ES-I3 (cell line): ENCODE measurements around the gene NME3.

Experiments used
- H3K36me3 ChIP-seq: 2 replicates; pipeline ENCODE4 v1.6.1; 2013; ENCODE audit warnings: mild to moderate bottlenecking, low read length, control low read depth, moderate library complexity; ENCODE audit not compliant: insufficient read depth
- H3K4me1 ChIP-seq: 2 replicates; pipeline ENCODE4 v1.6.1; 2013; ENCODE audit warnings: mild to moderate bottlenecking, control low read depth, low read length; ENCODE audit not compliant: insufficient read depth
- H3K9ac ChIP-seq: 2 replicates; pipeline ENCODE4 v1.6.1; 2013; ENCODE audit warnings: low read depth, mild to moderate bottlenecking, low read length, moderate library complexity
- H3K9me3 ChIP-seq: 2 replicates; pipeline ENCODE4 v1.6.1; 2013; ENCODE audit warnings: mild to moderate bottlenecking, low read length, moderate library complexity; ENCODE audit not compliant: control insufficient read depth, insufficient read depth

NME3 gene

GRCh38 chr16:1771188-1771863, at the start of gene NME3:
Gene NME3 (minus strand): TSS chr16:1771543. CDS start chr16:1771534, 9 bp downstream.
- no peaks in the 10 kb centered on the region for H3K36me3 ChIP-seq
- H3K9ac ChIP-seq = peak within 1 kb of the TSS; percentile 92
- no peaks in the 10 kb centered on the region for H3K9me3 ChIP-seq
- no peaks in the 10 kb centered on the region for H3K4me1 ChIP-seq

- Histone ChIP-seq H3K36me3 (no peaks in the 10 kb centered on the region), H3K9ac (no peak overlapping the region), H3K9me3 (no peaks in the 10 kb centered on the region), H3K4me1 (no peaks in the 10 kb centered on the region)
These were observed 49.6 kb upstream of the NME3 start for GRCh38 chr16:1820946-1821290.

- Histone ChIP-seq H3K36me3 (no peaks in the 10 kb centered on the region), H3K9ac (no peak overlapping the region), H3K4me1 (no peaks in the 10 kb centered on the region), H3K9me3 (no peaks in the 10 kb centered on the region)
These were observed 49.0 kb upstream of the NME3 start for GRCh38 chr16:1820096-1820945.

- no peaks in the 10 kb centered on the region for H3K36me3 ChIP-seq
- no peak overlapping the region for H3K9ac ChIP-seq
- no peaks in the 10 kb centered on the region for H3K4me1 ChIP-seq
- no peaks in the 10 kb centered on the region for H3K9me3 ChIP-seq
These were observed 48.3 kb upstream of the NME3 start for GRCh38 chr16:1819611-1820010.

- no peaks in the 10 kb centered on the region for H3K4me1 ChIP-seq
- H3K9ac ChIP-seq = no peak overlapping the region
- no peaks in the 10 kb centered on the region for H3K36me3 ChIP-seq
- H3K9me3 ChIP-seq = no peaks in the 10 kb centered on the region
These were observed 47.7 kb upstream of the NME3 start for GRCh38 chr16:1818873-1819525.

DNA sequence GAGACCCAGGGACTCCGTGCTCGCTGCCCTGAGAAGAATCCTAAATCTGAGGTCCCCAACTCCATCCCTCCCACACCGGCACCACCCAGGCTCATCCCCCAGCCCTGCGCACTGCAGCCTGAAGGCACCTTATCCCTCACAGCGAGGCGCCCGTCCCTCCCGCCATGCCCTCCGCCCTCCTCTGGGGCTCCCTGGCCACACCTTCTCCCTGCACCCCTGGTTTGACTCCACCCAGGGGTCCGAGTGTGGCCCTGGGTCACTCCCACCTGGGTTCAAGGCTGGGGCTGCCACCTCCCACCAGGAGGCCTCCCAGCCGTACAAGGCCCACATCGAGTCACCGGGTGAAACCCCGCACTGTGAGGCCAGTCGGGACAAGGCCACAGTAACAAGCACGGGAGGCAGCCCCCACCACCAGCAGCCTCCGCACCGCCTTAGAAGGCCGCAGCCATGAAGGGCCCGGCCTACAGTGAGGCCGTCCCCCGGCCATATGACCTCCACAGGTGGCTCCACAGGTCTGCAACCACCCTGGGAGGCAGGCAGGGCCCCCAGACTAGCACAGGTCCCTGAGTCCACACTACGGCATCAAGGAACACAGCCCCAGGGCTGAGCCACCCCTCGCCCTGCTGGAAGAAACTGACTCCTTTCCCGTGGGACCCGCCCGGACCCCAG, 47.0 kb upstream of the NME3 start:
- Histone ChIP-seq H3K36me3 (no peaks in the 10 kb centered on the region), H3K9me3 (no peaks in the 10 kb centered on the region), H3K4me1 (no peaks in the 10 kb centered on the region), H3K9ac (no peak overlapping the region)

DNA sequence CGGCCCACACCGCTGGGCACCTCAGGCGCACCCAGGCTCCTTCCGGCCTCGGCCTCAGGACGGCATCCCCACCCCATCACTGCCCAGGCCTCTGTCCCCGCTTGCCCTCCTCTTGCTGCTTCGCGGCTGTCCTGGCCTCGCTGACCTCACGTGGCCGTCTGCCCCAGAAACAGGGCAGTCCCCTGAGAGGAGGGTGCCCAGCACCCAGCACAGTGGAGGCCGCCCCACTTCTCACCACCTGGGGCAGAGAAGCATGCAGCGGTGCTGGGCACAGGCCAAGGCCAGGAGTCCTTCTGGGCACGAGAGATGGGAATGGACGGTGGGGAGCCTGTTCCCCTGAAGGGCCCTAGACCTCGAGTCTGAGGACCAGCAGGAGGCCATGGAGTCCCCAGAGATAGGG, 46.4 kb upstream of the NME3 start:
- no peak overlapping the region for H3K9ac ChIP-seq

DNA sequence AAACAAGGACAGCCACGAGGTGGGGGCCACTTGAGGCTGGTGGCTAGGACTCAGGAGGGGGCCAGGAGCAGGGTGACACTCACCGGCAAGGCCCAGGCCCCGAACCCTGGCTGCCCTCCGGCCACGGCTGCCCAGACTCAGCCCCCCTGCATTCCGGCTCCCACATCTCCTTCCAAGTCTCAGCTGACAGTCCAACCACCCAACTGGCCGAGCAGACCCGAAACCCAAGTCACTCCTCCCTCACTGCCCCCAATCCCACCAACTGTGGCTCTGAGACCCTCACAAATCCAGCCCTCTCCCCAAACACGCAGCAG, 45.9 kb upstream of the NME3 start:
- H3K36me3 ChIP-seq = no peaks in the 10 kb centered on the region
- no peak overlapping the region for H3K9ac ChIP-seq

More for the DNA sequence above, 46.4 kb upstream of the NME3 start:
- Histone ChIP-seq H3K9me3 (no peaks in the 10 kb centered on the region), H3K36me3 (no peaks in the 10 kb centered on the region), H3K4me1 (no peaks in the 10 kb centered on the region)

DNA sequence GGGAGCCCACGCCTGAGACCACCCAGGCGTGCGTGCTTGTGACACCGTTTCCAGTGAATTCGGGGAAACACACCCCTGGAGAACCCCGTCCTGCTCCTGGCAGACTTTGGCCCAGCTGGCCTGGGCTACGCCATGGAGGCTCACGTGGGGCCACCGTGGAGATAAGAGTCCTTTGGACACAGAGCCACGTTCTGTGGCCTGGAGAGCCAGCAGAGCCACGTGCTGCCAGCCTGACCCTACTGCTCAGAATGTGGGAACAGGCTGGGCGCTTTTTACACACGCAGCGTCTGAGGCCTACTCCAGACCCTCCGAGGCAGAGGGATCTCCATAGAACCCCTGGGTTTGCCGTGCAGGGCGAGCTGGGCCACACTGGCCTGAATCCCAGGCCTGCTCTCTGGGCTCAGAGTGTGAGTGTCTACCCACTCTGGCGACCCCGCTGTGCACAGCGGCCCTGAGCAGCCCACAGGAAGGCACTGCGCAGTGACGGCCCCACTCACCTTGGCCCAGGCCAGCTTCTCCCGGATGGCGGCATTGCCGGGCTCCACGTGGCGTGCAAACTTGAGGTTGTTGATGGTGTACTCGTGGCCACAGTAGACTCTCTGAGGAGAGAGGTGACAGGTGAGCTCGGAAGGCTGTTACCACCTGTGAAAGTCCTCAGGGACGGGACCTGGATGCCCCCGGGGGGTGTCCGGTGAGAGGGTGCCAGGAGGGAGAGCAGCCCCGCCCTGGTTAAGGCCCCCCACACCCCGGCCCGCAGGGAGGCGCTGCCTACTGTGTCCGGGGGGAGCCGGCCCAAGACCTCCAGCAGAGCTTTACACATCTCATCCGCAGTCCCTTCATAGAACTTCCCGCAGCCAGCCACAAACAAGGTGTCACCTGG, 45.3 kb upstream of the NME3 start:
- H3K4me1 ChIP-seq = no peaks in the 10 kb centered on the region
- no peaks in the 10 kb centered on the region for H3K9me3 ChIP-seq
- no peak overlapping the region for H3K9ac ChIP-seq
- H3K36me3 ChIP-seq = no peaks in the 10 kb centered on the region

More for the DNA sequence above, 45.9 kb upstream of the NME3 start:
- Histone ChIP-seq H3K4me1 (no peaks in the 10 kb centered on the region), H3K9me3 (no peaks in the 10 kb centered on the region)

- Histone ChIP-seq H3K36me3 (no peaks in the 10 kb centered on the region), H3K4me1 (no peaks in the 10 kb centered on the region), H3K9me3 (no peaks in the 10 kb centered on the region), H3K9ac (no peak overlapping the region)
These were observed 44.1 kb upstream of the NME3 start for GRCh38 chr16:1815461-1815860.

DNA sequence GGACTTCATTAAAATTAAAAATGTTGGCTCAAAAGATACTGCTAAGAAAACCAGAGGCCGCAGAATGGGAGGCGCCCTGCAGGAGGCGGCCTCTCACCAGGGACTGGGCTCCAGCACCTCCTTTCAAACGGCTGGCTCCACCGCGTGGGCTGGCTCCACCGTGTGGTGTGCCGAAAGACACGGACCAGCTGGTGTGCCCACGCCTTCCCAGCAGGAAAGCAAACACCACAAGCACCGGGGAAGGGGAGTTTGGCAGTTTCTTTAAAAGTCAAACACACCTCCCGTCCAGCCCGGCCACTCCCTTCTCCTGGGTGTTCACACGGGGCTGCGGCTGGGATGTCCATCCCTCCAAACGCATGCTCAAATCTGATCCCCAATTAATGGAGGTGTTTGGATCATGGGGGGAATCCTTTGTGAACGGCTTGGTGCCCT, 41.4 kb upstream of the NME3 start:
- H3K4me1 ChIP-seq = no peaks in the 10 kb centered on the region
- no peaks in the 10 kb centered on the region for H3K9me3 ChIP-seq
- no peak overlapping the region for H3K9ac ChIP-seq
- no peaks in the 10 kb centered on the region; the same call in 1 of the 2 replicates for H3K36me3 ChIP-seq

- Histone ChIP-seq H3K4me1 (no peaks in the 10 kb centered on the region), H3K9me3 (no peaks in the 10 kb centered on the region), H3K9ac (no peak overlapping the region), H3K36me3 (peaks cover 3% of the 10 kb centered on the region; the same call in 1 of the 2 replicates)
These were observed 39.2 kb upstream of the NME3 start for GRCh38 chr16:1810536-1810935.

- peaks cover 3% of the 10 kb centered on the region; the same call in 1 of the 2 replicates for H3K36me3 ChIP-seq
- H3K4me1 ChIP-seq = no peaks in the 10 kb centered on the region
- H3K9me3 ChIP-seq = no peaks in the 10 kb centered on the region
- H3K9ac ChIP-seq = no peak overlapping the region
These were observed 38.8 kb upstream of the NME3 start for GRCh38 chr16:1810106-1810505.
